Mucosa of stomach (tissue), 1 donor: ENCODE results near the gene TSPAN5.

Experiments used
- H3K27me3 ChIP-seq: one replicate; pipeline ENCODE4 v1.7.0; 2013; ENCODE audit warnings: mild to moderate bottlenecking, low read length; ENCODE audit not compliant: control insufficient read depth, insufficient read depth
- H3K36me3 ChIP-seq: one replicate; pipeline ENCODE4 v1.7.0; 2013; ENCODE audit warnings: low read length; ENCODE audit not compliant: control insufficient read depth, insufficient read depth
- H3K4me1 ChIP-seq: one replicate; pipeline ENCODE4 v1.7.0; 2013; ENCODE audit warnings: mild to moderate bottlenecking, low read length; ENCODE audit not compliant: control insufficient read depth, insufficient read depth
- H3K4me3 ChIP-seq: one replicate; pipeline ENCODE4 v1.7.0; 2013; ENCODE audit warnings: low read length
- H3K9ac ChIP-seq: one replicate; pipeline ENCODE4 v1.7.0; 2013; ENCODE audit warnings: mild to moderate bottlenecking, low read length, moderate library complexity
- H3K9me3 ChIP-seq: one replicate; pipeline ENCODE4 v1.7.0; 2013; ENCODE audit warnings: mild to moderate bottlenecking, low read length, moderate library complexity; ENCODE audit not compliant: control insufficient read depth
- donor health status: Pancreatic carcinoma.

TSPAN5 gene

DNA sequence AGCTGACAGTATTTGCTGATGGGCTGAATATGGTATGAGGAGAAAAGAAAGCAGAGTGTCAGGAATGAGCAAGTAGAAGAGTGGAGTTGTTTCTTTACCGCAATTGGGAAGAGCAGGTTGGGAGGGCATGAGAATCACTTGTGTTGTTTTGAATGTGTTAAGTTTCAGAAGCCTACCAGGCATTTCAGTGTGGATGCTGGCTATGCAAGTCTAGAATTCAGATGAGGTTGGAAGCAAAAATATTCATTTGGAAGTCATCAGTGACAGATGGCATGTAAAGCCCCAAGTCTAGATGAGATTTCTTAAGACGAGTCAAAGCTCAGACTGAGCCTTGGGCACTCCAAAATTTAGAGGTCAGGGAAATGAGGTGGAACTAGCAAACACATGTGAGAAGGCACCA, 156.4 kb downstream of the TSPAN5 start:
- Histone ChIP-seq H3K4me3 (no peak overlapping the region), H3K9ac (no peak overlapping the region), H3K9me3 (no peaks in the 10 kb centered on the region), H3K36me3 (no peaks in the 10 kb centered on the region), H3K27me3 (no peaks in the 10 kb centered on the region), H3K4me1 (no peaks in the 10 kb centered on the region)

DNA sequence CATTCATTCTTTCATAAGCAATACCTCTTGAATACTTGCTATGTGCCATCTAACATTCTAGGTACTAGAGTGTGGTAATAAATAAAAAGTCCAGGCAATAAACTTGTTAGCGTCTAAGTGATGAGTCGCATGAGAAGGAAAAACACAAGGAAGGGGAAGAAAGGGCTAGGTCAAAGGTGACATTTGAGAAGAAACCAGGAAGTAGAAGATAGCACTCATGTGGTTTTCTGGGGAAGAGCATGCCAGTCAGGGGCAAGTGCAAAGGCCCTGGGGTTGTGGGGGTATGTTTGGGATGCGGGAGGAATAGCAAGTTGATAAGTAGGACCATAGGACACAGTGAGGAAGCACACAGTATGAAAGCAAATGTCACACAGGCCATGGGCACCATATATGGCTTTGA, 157.0 kb downstream of the TSPAN5 start:
- Histone ChIP-seq H3K36me3 (no peaks in the 10 kb centered on the region), H3K9ac (no peak overlapping the region), H3K4me3 (no peak overlapping the region), H3K27me3 (no peaks in the 10 kb centered on the region), H3K9me3 (no peaks in the 10 kb centered on the region), H3K4me1 (no peaks in the 10 kb centered on the region)

DNA sequence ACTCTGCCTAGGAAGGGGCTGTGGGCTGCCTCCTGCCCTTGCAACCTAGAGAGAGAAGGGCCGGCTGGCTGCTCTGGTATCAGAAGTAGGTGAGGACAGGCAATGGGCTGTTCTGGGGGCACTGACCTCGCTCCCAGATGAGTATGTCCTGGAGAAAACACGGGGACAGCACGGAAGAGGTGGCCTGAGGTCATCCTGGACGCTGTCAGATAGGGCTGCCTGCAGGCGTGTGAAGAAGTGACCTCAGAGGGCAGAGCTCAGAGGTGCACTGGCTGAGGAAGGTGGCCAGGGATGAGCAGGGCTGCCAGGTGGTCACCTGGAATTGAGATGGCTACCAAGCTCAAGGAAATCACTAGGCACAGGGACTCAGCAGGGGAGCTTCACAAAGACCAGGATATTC, 159.6 kb downstream of the TSPAN5 start:
- H3K4me3 ChIP-seq, result no peak overlapping the region

DNA sequence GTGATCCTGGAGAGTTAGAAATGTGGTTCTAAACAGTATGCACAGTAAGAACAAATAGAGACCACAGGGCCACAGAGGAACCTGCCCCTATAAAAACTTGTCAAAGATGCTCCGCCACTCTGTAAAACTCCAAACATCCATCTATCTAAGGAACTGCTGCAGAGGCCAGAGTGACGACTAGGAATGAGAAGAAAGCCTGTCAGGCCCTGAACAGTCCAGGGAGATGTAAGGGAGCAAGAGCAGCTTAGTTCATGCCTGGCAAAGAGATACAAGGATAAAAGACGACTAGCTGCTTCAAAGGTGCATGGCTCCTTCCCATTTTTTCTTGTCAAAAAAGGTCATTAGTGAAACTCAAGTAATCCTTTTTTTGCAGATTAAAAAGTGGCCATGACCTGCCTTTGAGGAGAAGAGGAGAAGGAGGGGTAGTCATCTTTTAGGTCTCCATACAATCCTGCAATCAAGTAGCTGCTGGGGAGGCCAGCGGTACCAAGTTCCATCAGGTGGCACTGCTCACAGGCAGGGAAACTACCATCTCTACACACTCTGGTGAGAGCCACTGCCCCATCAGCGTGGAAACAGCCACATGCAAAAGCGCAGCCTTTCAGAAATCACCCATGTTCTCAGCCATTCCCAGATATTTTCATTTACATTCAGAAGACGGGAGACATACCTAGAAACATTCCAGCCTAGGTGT, 162.1 kb downstream of the TSPAN5 start:
- Histone ChIP-seq H3K9ac (no peak overlapping the region), H3K4me3 (no peak overlapping the region), H3K36me3 (no peaks in the 10 kb centered on the region), H3K4me1 (no peaks in the 10 kb centered on the region), H3K27me3 (no peaks in the 10 kb centered on the region), H3K9me3 (no peaks in the 10 kb centered on the region)

More for the DNA sequence above, 159.6 kb downstream of the TSPAN5 start:
- Histone ChIP-seq H3K9ac (no peak overlapping the region), H3K9me3 (no peaks in the 10 kb centered on the region), H3K27me3 (no peaks in the 10 kb centered on the region), H3K4me1 (no peaks in the 10 kb centered on the region), H3K36me3 (no peaks in the 10 kb centered on the region)

DNA sequence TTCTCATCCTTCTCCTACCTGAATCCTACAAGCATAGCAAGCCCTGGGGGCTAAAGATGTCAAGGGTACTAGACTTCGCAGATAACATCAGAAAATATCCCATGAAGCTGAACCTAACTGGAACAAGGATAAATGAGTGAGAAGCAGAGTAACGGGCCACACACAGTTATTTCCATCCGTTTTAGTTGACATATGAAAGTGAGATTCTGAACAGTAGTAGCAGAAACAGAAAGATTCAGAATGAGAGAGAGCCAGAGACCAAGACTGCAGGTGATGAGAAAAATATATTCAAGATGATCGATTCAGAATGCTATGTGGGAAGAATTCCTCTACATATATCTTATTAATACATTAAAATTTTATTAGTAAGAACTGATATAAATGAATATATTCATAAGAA, 165.1 kb downstream of the TSPAN5 start:
- H3K9ac ChIP-seq, result no peak overlapping the region
- H3K27me3 ChIP-seq, result no peaks in the 10 kb centered on the region
- no peaks in the 10 kb centered on the region for H3K9me3 ChIP-seq
- no peaks in the 10 kb centered on the region for H3K36me3 ChIP-seq
- no peaks in the 10 kb centered on the region for H3K4me1 ChIP-seq
- H3K4me3 ChIP-seq, result no peak overlapping the region

DNA sequence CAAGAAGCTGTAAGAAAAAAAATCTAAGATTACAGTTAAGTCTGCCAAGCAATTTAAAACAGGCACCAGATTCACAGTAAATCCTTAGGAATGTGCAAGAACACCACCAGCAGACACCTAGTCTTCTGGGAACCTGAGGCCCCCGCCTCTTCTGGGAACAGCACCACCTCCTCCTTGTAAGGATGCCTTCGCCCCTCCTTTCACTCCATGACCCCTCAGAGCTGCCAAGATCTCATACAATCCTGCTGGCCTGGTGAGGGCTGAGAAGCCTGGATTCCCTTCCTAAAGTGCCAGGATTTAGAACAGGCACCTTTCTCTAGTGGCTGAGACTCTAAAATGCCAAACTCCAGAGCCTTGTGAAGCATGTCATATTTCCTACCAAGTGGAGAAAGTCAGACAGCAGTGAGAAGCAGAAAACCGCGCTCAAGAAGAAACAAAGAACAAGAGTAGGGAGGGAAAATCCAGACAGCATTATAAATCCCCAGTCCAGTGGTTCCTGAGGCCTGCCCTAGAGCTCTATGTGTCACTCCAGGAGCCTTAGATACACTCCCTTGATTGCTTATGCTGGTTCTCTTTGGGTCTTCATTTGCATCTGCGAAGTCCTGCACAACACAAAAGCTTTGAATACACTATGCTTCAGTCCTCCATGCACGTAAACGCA, 166.4 kb downstream of the TSPAN5 start:
- H3K4me3 ChIP-seq, result no peak overlapping the region
- H3K9me3 ChIP-seq, result no peaks in the 10 kb centered on the region
- H3K9ac ChIP-seq, result no peak overlapping the region
- H3K36me3 ChIP-seq, result no peaks in the 10 kb centered on the region
- H3K4me1 ChIP-seq, result no peaks in the 10 kb centered on the region
- H3K27me3 ChIP-seq, result no peaks in the 10 kb centered on the region

DNA sequence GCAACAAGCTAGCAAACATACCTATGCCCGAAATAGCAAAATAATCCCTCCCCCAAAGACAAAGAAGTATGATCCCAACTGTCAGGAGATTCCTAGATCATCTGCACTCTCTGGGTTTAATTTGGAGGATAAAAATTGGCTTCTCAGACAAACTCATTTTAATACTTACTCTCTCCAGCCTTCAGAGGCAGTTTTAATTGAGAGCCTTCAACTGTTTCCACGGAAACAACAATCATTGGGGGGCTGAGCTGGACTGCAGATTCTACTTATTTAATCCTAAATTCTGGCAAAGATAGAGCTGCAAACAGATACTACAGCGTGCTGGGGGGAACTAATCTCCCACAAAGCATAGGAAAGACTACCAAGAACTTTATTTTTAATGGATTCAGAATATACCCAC, 168.2 kb downstream of the TSPAN5 start:
- no peaks in the 10 kb centered on the region for H3K4me1 ChIP-seq
- H3K27me3 ChIP-seq, result no peaks in the 10 kb centered on the region
- no peaks in the 10 kb centered on the region for H3K36me3 ChIP-seq
- no peak overlapping the region for H3K9ac ChIP-seq
- no peaks in the 10 kb centered on the region for H3K9me3 ChIP-seq
- no peak overlapping the region for H3K4me3 ChIP-seq

DNA sequence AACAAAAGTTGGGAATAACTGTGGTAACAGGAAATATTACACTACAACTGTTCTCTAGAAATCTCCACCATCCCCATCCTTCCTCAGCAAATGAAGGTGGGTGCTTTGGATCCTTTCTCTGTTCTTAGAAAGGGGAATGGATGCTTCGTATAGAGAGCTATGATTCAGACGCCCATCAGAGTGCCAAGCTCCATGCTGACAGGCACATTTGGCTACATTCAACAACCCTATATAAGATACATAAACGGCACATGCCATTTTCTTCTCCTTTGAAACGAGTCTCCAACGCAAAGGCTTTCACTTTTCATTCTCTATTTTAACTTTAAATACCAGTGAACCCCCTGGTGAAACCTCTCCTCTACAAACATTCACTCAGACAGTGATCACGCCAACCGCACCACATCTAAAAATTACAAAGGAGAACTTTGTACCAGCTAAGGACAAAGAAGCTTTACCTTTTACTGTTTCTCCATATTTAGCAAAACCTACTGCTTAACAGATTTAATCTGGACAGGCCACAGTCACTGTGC, 172.5 kb downstream of the TSPAN5 start:
- peaks cover 36% of the 10 kb centered on the region for H3K4me1 ChIP-seq
- H3K9ac ChIP-seq, result no peak overlapping the region
- H3K36me3 ChIP-seq, result no peaks in the 10 kb centered on the region
- no peaks in the 10 kb centered on the region for H3K9me3 ChIP-seq
- H3K27me3 ChIP-seq, result no peaks in the 10 kb centered on the region
- no peak overlapping the region for H3K4me3 ChIP-seq

DNA sequence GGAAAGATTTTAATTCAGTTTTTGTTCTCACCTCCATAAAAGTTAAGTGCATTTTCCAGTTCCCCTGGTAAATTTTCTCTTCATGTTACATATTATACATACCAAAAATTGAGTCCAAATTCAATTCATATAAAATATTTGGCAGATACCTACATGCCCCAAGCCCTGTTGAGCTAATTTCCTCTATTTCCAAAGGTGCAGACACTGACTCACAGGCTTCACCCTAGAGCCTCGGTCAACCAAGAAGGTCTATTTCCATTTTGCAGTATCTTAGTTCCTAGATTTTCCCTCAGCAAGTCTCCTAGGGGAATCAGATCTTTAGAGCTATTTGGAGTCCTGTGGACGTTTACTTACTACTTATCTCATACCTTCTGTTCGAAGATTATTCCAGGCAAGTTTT, 174.4 kb downstream of the TSPAN5 start:
- no peaks in the 10 kb centered on the region for H3K27me3 ChIP-seq
- H3K9ac ChIP-seq, result no peak overlapping the region
- H3K4me3 ChIP-seq, result no peak overlapping the region
- no peaks in the 10 kb centered on the region for H3K36me3 ChIP-seq
- no peaks in the 10 kb centered on the region for H3K9me3 ChIP-seq
- H3K4me1 ChIP-seq, result peaks cover 42% of the 10 kb centered on the region

DNA sequence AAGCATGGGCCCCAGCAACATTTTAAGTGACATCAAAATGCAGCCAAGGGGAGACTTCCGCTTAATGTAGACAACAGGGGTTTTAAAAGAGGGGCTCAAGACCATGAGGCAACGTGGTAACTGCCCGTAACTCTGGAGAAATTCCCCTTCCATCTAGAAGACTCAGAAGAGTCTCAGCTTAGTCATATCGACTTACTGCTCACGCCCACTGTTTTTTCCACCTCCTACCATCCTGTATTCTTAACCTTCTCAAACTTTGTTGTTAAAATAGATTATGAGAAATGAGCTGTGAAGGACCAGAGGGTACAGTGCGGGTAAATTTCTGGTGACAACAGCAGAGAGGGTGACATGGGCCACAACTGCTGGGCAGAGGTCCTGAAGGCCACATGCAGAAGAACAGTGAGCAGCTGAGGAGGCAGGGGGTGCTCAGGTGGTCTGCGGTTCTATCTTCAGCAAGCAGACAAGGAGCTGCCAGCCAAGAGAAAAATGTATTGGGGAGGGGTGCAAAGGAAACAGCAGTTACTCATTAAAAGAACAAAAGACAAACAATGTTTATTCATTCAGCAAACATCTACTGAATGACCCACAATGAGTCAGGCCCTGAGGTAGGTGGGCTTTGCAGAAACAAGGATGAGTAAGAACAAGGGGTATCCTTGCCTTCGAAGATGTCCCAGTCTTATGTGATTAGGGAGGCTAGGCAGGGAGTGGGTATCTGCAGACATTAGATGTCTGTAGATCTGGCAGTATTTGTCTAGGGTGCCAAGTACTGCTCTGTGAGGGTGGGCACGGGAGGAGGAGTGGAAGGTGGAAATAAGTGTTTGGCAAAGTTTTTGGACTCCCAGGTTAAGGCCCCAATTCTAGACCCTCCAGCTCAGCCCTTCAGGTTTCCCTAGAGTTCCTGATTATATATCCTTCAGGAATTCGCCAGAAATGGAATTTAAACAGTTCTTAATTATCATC, 175.3 kb downstream of the TSPAN5 start:
- H3K9me3 ChIP-seq, result no peaks in the 10 kb centered on the region
- no peak overlapping the region for H3K9ac ChIP-seq
- no peak overlapping the region for H3K4me3 ChIP-seq
- H3K4me1 ChIP-seq, result peaks cover 42% of the 10 kb centered on the region
- no peaks in the 10 kb centered on the region for H3K27me3 ChIP-seq
- no peaks in the 10 kb centered on the region for H3K36me3 ChIP-seq

DNA sequence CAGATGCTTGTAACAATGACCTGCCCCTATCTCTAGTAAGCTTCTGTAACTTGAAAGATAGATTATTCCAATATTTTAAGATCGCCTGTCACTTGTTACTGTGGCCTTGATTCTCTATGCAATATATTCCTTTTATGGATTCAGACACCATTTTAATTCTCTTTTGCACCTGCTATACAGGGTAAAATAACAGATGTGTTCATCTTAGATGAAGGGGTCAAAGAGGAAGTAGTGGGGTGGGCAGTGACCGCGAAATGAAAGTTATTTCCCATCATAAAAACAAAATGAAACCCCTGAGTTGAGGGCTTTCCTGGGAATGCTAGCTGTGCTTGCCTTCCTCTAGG, 175.9 kb downstream of the TSPAN5 start:
- H3K9me3 ChIP-seq, result no peaks in the 10 kb centered on the region
- no peaks in the 10 kb centered on the region for H3K36me3 ChIP-seq
- H3K9ac ChIP-seq, result no peak overlapping the region
- peaks cover 42% of the 10 kb centered on the region for H3K4me1 ChIP-seq
- H3K27me3 ChIP-seq, result no peaks in the 10 kb centered on the region
- H3K4me3 ChIP-seq, result no peak overlapping the region

DNA sequence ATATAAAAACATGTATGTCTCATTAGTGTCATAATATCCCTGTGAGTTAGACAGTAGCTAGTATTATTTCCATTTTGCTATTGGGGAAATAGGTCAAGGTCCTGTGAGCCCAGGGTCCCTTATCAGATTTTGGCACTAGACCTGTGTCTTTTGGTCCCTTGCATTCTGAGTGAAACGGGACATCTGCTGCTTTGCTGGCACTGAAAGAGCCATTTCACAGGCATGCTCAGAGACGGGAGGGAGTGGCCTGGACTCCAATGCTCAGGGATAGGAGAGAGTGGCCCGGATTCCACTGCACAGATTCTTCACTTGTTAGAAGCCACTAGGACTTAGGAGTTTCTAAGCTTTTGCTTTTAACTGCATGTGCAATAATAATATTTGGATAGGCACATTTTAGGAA, 177.2 kb downstream of the TSPAN5 start:
- no peaks in the 10 kb centered on the region for H3K9me3 ChIP-seq
- no peak overlapping the region for H3K4me3 ChIP-seq
- no peak overlapping the region for H3K9ac ChIP-seq
- H3K27me3 ChIP-seq, result no peaks in the 10 kb centered on the region
- no peaks in the 10 kb centered on the region for H3K36me3 ChIP-seq
- peaks cover 42% of the 10 kb centered on the region for H3K4me1 ChIP-seq
